ENCODE results near the gene HENMT1.

DNA sequence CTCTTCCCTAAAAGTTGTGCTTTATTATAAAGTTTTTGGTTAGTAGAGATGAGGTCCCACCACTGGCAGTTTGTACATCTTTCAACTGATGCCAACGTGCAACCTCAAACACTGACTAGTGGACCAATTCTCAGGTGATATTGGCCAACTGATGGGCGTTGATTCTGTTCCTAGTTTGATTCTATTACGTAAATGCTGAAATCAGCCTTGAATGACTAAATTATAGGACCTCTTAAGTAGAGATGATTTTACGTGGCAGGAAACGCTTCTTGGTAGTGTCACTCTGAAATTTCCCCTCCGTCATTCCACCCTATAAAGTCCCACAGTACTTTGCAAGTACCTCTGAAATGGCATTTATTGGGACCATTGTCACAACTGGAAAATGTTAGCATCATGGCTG is 43.0 kb upstream of the HENMT1 start:
- no peak for TF ChIP-seq CTCF (IDR thresholded peaks at IDR 0.05)
- TF ChIP-seq POLR2A (IDR thresholded peaks at IDR 0.05): no peak

All from testis (tissue), 2 donors.